Heart left ventricle (tissue), 16 donors: Measurements from ENCODE around the gene NAA60. TPM values are rescaled to one million over a fixed set of nuclear protein-coding genes. Genes with fewer than 3 reads are reported as not detected.

Source experiments
- ATAC-seq, 4 donors: fragments of 200-7000 bp; cut with Tn5 transposase; one replicate each; pipeline ENCODE4 v1.9.1; 2020 to 2022; ENCODE audit warnings: moderate library complexity in 4 of 4, mild to moderate bottlenecking in 3 of 4, moderate number of reproducible peaks in 1 of 4
- DNase-seq, 5 donors: peaks; one replicate each; pipeline ENCODE4 v3.0.0-alpha.2; 2020
- H3K27ac ChIP-seq, 12 donors: fragments of 200-600 bp; sonication (generic) in 4 of 12; one replicate each; pipeline versions ENCODE4 v1.5.0 to v1.8.0; 2016 to 2022; ENCODE audit warnings: mild to moderate bottlenecking in 2 of 12
- H3K27me3 ChIP-seq, 9 donors: fragments of 200-600 bp; sonication (generic) in 2 of 9; one replicate each; pipeline versions ENCODE4 v1.5.1 to v1.8.0; 2016 to 2022; ENCODE audit warnings: mild to moderate bottlenecking in 3 of 9
- H3K36me3 ChIP-seq, 9 donors: fragments of 200-600 bp; sonication (generic) in 2 of 9; one replicate each; pipeline versions ENCODE4 v1.5.0 to v1.8.0; 2018 to 2022; ENCODE audit warnings: mild to moderate bottlenecking in 2 of 9
- H3K4me1 ChIP-seq, 12 donors: fragments of 200-600 bp; sonication (generic) in 4 of 12; one replicate each; pipeline versions ENCODE4 v1.5.0 to v1.8.0; 2016 to 2022; ENCODE audit warnings: mild to moderate bottlenecking in 3 of 12
- H3K4me3 ChIP-seq, 12 donors: fragments of 200-600 bp; sonication (generic) in 4 of 12; one replicate each; pipeline versions ENCODE4 v1.5.0 to v1.8.0; 2017 to 2022; ENCODE audit warnings: mild to moderate bottlenecking in 9 of 12, moderate library complexity in 4 of 12
- H3K9me3 ChIP-seq, 12 donors: fragments of 200-600 bp; sonication (generic) in 4 of 12; one replicate each; pipeline versions ENCODE4 v1.5.0 to v1.8.0; 2016 to 2022; ENCODE audit warnings: mild to moderate bottlenecking in 1 of 12
- POLR2A ChIP-seq, 2 donors: fragments of 450-650 bp; IDR thresholded peaks; one replicate each; pipeline ENCODE4 v1.6.1; 2017; ENCODE audit warnings: antibody characterized with exemption in 2 of 2, mild to moderate bottlenecking in 2 of 2, moderate library complexity in 2 of 2
- WGBS, 4 donors: extraction: QIAGEN DNeasy Blood & Tissue Kit in 2 of 4; methylation state at CpG; one replicate each; pipeline versions ENCODE4 v1.1.5 to v1.1.7; 2013 to 2018; 5-methylcytosine and 5-hydroxymethylcytosine counted together
- intact Hi-C, 10 donors: fragments of 100-400 bp; cut with DNase I; formaldehyde crosslinking; loops; one replicate each; pipeline versions ENCODE4 v1.11.1 to v1.14.2; 2022
- polyA plus RNA-seq, 2 donors: library from polyadenylated mRNA; stranded (reverse); fragments of 200-250 nt; gene quantifications; one replicate each; pipeline ENCODE4 v1.2.3, GENCODE V29; 2013
- total RNA-seq, 9 donors: library from RNA; depleted of rRNA in 2 of 9; stranded (reverse); fragments of >200 nt in 2 of 9; fragmentation: NEBNext Ultra II Directional in 3 of 9; extraction: Animal tissue kit (Norgen Biotek cat#: 25700) in 3 of 9; gene quantifications; one replicate each; pipeline versions ENCODE4 v1.1.0 to v1.2.4, GENCODE V29; 2016 to 2023
- TF ChIP-seq, protein P1 (sequence below), 12 donors: fragments of 200-600 bp; sonication (generic) in 4 of 12; IDR thresholded peaks; one replicate each; pipeline versions ENCODE4 v1.5.0 to v1.8.0; 2018 to 2022; ENCODE audit warnings: antibody characterized with exemption in 12 of 12, mild to moderate bottlenecking in 5 of 12
- donor health status: ischemic (EF 13 %, LVEDD 7.1; RV severe dilation, severe dysfunction).
- donor health status: healthy with polysubstance abuse.
- donor health status: DM: no; HTN: yes; CAD: no.
- donor health status: DM: no; HTN: no; CAD: no.
- donor health status: ischemic (EF 25% LVEDD 6.9; RV normal size, moderate dysfunction).
- donor health status: ischemic (EF 25% LVEDD 5.7; RV mildly dilated, moderate dysfunction).
- donor health status: healthy.
- donor health status: DM: yes; HTN: yes; CAD: no.
- donor health status: ischemic (EF 35%, LVEDD 5.7; RV mildly dilated, moderate dysfunction).
- donor health status: nonischemic (EF 11% LVEDD 7.7; RV severe dilation, severe dysfunction).
- donor health status: DM: yes; HTN: yes; CAD: no.
- donor health status: PGD.
- donor health status: ischemic (EF 29% LVEDD 5.4; RV normal size, mild dysfunction).
- donor health status: nonischemic (EF 23%, LVEDD 6.1; RV moderate dilation, normal function).

Gene NAA60
- total and polyA plus RNA-seq, 11 donors: 30.3 to 61.9 (median 38.6) TPM

DNA sequence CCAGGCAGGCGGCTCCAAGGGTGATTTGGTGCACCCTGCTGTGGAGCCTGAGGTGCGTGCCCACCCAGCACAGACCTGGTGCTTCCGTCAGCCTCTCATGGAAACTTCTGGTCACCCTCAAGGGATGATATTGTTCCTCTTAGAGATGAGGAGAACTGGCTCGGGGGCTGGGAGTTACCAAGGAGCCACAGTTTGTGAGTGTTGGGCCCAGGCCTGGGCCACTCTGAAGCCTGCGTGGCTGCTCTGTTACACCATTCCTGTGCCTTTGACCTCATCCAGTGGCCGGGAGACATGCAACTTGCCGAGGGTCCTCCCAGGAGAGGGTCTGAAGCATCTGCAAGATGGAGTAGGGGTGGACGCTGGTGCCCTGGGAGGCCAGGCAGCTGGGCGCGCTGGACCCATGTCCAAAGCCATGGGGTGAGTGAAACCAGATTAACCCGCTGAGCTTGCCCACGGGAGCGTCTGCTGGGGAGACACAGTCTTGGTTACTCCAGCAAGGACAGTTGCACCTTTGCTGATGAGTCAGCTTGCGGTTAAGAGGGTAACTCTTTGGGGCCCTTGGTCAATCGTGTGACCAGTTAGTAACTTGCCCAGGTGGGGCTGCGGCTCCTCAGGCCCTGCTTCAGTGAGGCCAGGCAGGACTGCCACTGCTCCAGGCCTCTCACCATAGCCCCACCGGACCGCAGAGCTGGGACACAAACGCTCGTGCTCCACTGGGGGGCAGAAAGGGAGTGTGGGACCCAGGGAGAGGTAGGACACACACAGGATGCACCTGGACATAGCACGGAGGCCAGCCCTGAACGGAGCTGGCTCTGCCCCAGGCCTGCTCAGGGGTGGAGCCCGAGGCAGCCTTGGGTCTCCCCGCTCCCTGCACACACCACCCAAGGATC is 44.3 kb downstream of the NAA60 start:
- TF ChIP-seq, protein P1, sequence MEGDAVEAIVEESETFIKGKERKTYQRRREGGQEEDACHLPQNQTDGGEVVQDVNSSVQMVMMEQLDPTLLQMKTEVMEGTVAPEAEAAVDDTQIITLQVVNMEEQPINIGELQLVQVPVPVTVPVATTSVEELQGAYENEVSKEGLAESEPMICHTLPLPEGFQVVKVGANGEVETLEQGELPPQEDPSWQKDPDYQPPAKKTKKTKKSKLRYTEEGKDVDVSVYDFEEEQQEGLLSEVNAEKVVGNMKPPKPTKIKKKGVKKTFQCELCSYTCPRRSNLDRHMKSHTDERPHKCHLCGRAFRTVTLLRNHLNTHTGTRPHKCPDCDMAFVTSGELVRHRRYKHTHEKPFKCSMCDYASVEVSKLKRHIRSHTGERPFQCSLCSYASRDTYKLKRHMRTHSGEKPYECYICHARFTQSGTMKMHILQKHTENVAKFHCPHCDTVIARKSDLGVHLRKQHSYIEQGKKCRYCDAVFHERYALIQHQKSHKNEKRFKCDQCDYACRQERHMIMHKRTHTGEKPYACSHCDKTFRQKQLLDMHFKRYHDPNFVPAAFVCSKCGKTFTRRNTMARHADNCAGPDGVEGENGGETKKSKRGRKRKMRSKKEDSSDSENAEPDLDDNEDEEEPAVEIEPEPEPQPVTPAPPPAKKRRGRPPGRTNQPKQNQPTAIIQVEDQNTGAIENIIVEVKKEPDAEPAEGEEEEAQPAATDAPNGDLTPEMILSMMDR (IDR thresholded peaks at IDR 0.05): no peak
- TF ChIP-seq POLR2A (IDR thresholded peaks at IDR 0.05): no peak
- H3K9me3 ChIP-seq: no peaks in the 10 kb centered on the region
- WGBS, 4 donors: 80 to 85% (median 83%) methylated on average over 20 to 24 of the region's 24 CpGs
- no peak overlapping the region for H3K27ac ChIP-seq
- no peaks in the 10 kb centered on the region for H3K27me3 ChIP-seq
- intact Hi-C loops: no loop called here
- H3K4me3 ChIP-seq: no peak overlapping the region
- DNase-seq (peak in 1 of 5 donors; percentile 47), ATAC-seq (peak in 2 of 4 donors; percentile 8 to 12)
- peaks cover 0 to 14% (median 1%) of the 10 kb centered on the region in 12 donors for H3K4me1 ChIP-seq
- peaks cover 0 to 49% (median 39%) of the 10 kb centered on the region in 9 donors for H3K36me3 ChIP-seq

DNA sequence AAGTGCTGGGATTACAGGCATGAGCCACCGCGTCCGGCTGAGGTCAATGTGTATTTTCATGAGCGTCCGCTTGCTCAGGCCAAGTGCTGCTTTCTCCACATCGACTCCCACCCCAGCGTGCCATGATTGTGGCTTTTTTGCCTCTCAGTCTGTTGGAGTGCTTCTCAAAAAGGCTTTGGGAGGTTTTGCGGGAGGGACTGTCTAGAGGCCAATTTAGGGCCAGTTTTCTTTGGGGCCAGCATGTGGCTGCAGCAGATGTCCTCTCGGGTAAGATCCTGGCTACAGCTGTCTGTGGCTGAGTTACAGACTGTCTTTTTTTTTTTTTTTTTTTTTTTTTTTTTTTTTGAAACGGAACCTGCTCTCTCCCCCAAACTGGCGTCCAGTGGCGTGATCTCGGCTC is 45.3 kb downstream of the NAA60 start:
- H3K36me3 ChIP-seq: peaks cover 0 to 39% (median 28%) of the 10 kb centered on the region in 9 donors
- no peaks in the 10 kb centered on the region for H3K9me3 ChIP-seq
- no peak for TF ChIP-seq POLR2A (IDR thresholded peaks at IDR 0.05)
- TF ChIP-seq, protein P1 (IDR thresholded peaks at IDR 0.05): no peak
- 71 to 84% (median 78%) methylated on average over 9 to 13 of the region's 13 CpGs for WGBS, 4 donors
- ATAC-seq: no peak
- H3K27ac ChIP-seq: no peak overlapping the region
- DNase-seq: no peak
- H3K4me1 ChIP-seq: peaks cover 0 to 14% (median 1%) of the 10 kb centered on the region in 12 donors
- intact Hi-C loops: no loop called here
- H3K27me3 ChIP-seq: no peaks in the 10 kb centered on the region
- no peak overlapping the region for H3K4me3 ChIP-seq

DNA sequence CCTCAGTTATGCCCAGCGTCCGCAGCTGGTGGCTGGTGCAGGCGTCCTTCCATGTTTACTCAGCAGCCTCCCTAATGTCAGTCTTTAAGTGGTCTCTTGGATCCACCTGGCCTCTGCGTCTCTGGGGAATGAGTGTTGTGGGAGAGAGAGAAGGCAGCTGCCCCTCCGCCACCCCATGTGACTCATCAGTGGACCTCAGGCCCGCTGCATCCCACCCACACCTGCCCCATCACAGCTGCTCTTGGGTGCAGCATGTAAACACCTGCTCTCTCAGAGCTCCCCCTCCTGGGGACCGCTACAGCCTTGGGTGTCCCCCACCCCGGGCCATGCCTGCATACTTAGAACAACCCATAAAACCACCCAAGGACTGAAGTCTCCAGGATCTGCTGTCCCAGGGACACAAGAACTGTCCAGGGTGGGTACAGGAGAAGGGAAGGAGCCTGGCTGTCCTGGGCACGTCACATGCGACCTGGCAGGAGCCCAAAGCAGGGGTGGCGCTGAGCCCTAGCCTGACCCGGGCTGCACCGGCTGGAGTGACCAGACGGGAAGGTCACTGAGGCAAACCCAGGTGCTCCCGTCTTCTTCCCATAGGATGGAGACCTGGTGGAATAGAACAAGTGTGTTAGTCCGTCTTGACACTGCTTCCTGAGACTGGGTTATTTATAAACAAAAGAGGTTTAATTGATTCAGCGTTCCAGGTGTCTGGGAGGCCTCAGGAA is 47.6 kb downstream of the NAA60 start:
- Histone ChIP-seq H3K27me3 (no peaks in the 10 kb centered on the region), H3K4me1 (peaks cover 0 to 13% (median 1%) of the 10 kb centered on the region in 12 donors), H3K9me3 (no peaks in the 10 kb centered on the region), H3K4me3 (no peak overlapping the region), H3K27ac (no peak overlapping the region), H3K36me3 (peaks cover 0 to 16% (median 6%) of the 10 kb centered on the region in 9 donors)
- DNase-seq (peak in 2 of 5 donors; percentile 22 to 58), ATAC-seq (peak in 3 of 4 donors; percentile 7 to 22 (median 21))
- TF ChIP-seq, protein P1 (IDR thresholded peaks at IDR 0.05): peak in 2 of 12 donors; percentile 18 to 21
- no peak for TF ChIP-seq POLR2A (IDR thresholded peaks at IDR 0.05)
- 46 to 51% (median 49%) methylated on average over 15 to 17 of the region's 17 CpGs for WGBS, 4 donors
- intact Hi-C loops: loop anchor here in 2 of 10 donors (10.0 kb wide), 2 partner anchors 196 to 226 kb away; no protein-coding TSS in a partner anchor

DNA sequence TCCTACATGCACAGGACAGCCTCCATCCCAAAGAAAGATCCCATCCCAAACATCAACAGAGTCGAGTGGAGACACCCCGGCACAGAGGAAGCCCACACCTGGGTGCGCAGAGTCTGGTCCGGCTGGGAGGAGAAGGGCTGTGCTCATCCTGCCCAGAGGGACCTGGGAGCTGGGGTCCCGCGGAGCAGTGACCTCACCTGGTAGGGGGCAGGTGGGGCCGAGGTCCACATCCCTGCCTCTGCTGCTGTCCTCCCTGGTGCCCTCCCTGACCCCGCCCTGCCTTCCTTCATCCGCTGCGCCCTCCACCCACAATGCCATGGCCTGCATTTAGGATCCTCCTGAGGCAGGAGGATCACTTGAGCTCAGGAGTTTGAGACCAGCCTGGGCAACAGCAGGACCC is 48.9 kb downstream of the NAA60 start:
- intact Hi-C loops: loop anchor here in 2 of 10 donors (10.0 kb wide), 2 partner anchors 198 to 228 kb away; no protein-coding TSS in a partner anchor
- Histone ChIP-seq H3K27me3 (no peaks in the 10 kb centered on the region), H3K4me3 (no peak overlapping the region), H3K9me3 (no peaks in the 10 kb centered on the region), H3K36me3 (peaks cover 0 to 7% (median 0%) of the 10 kb centered on the region in 9 donors), H3K27ac (no peak overlapping the region), H3K4me1 (peaks cover 0 to 7% (median 0%) of the 10 kb centered on the region in 12 donors)
- 81 to 87% (median 85%) methylated on average over 7 to 10 of the region's 10 CpGs for WGBS, 4 donors
- TF ChIP-seq, protein P1 (IDR thresholded peaks at IDR 0.05): no peak
- TF ChIP-seq POLR2A (IDR thresholded peaks at IDR 0.05): no peak
- ATAC-seq (no peak), DNase-seq (peak in 1 of 5 donors; percentile 23)
